ENCODE measurements around the gene SLC27A5. TPM values are rescaled to one million over a fixed set of nuclear protein-coding genes. Genes with fewer than 3 reads are reported as not detected.

SLC27A5 gene
- total and polyA plus RNA-seq, 2 of the 4 experiments (the other 2 are of a cell fraction): 7.7 to 11.2 TPM

DNA sequence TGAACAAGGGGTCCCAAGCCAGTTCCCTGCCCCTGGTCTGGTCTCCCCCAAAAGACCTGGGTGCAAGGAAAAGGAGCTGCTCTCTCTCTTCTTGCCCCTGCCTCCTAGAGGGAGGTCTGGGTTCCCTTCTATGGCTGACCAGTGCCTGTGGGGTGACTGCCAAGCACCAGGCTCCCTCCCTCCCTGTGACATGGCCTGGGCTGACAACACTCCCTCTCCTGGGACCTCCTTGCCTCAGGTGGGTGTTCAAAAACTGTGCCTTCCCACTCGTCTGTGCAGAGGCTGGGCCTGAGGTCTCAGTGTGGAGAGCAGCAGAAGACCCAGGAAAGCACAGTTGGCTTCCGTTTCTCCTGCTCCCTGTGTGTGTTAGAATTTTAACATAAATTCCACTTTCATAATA is 31.0 kb downstream of the SLC27A5 start:
- BruUV-seq (replicated peaks): no TSS peak
- no CpG with 5 or more reads among the region's 2 CpGs for WGBS, 2 experiments (ENCODE audit: extremely low coverage in 2 of 2, insufficient read length in 1 of 2)
- Histone ChIP-seq H3K9ac (ENCODE audit: low read depth, low read length) (no peak overlapping the region), H3K27me3 (ENCODE audit: control insufficient read depth, insufficient read depth, low read length) (no peaks in the 10 kb centered on the region), H3K79me1 (ENCODE audit: low read depth in 1 of 2, low read length in 2 of 2) (peaks cover 6 to 19% of the 10 kb centered on the region in 2 experiments; a peak in 2 of 4 replicates), H3K4me1 (ENCODE audit: control insufficient read depth, insufficient read depth, low read length) (peaks cover 7% of the 10 kb centered on the region; the same call in 1 of the 2 replicates), H3K4me2 (ENCODE audit: low read depth, low read length) (no peak overlapping the region), H3K9me3 (ENCODE audit: control insufficient read depth, insufficient read depth, low read length) (no peaks in the 10 kb centered on the region), H4K5ac (ENCODE audit: low read depth, low read length) (no peak overlapping the region), H2AK5ac (ENCODE audit: low read depth, low read length) (no peak overlapping the region), H4K8ac (ENCODE audit: low read depth in 2 of 2, low read length in 2 of 2) (no peak overlapping the region), H2BK20ac (ENCODE audit: low read depth, low read length) (no peak overlapping the region), H3K4ac (ENCODE audit: low read depth, low read length) (no peak overlapping the region), H2BK120ac (ENCODE audit: low read depth, low read length) (no peak overlapping the region), H3K23ac (ENCODE audit: low read depth, low read length) (no peak overlapping the region), H3K9me1 (ENCODE audit: insufficient read depth, low read length) (peaks cover 12% of the 10 kb centered on the region), H3K4me3 (ENCODE audit: insufficient read depth, low read depth, low read length) (no peak overlapping the region), H2BK15ac (ENCODE audit: low read depth, low read length) (no peak overlapping the region), H3K14ac (replicated peaks; ENCODE audit: low read depth, low read length) (no peak overlapping the region), H2BK5ac (ENCODE audit: low read depth, low read length, poor library complexity, severe bottlenecking) (no peak overlapping the region), H4K91ac (ENCODE audit: insufficient read depth, low read depth, low read length) (no peak overlapping the region), H3K27ac (ENCODE audit: insufficient read depth, low read length) (no peak overlapping the region), H3K18ac (ENCODE audit: low read depth, low read length) (no peak overlapping the region), H2AFZ (replicated peaks; ENCODE audit: low read length, poor library complexity) (no peak overlapping the region), H4K20me1 (ENCODE audit: insufficient read depth, low read length) (no peaks in the 10 kb centered on the region), H3K36me3 (ENCODE audit: control insufficient read depth, insufficient read depth, low read length) (peaks cover 11% of the 10 kb centered on the region), H3K56ac (ENCODE audit: extremely low read depth, insufficient read depth, low read length) (no peak overlapping the region), H2AK9ac (replicated peaks; ENCODE audit: low read depth, low read length, poor library complexity) (no peak overlapping the region)
- dilution Hi-C loops (cut with HindIII; ENCODE audit: low sequenced_read_pairs, unreplicated experiment) (no loop called here), intact Hi-C loops (cut with micrococcal nuclease) (no loop called here), in situ Hi-C loops (cut with MboI; ENCODE audit: low sequenced_read_pairs) (no loop called here)
- CTCF ChIA-PET: no interaction called here
- no peak for DNase-seq
- POLR2A ChIA-PET (ENCODE audit: unreplicated experiment): no interaction called here
- ATAC-seq (ENCODE audit: low read depth): no peak
- TF ChIP-seq, protein P1, sequence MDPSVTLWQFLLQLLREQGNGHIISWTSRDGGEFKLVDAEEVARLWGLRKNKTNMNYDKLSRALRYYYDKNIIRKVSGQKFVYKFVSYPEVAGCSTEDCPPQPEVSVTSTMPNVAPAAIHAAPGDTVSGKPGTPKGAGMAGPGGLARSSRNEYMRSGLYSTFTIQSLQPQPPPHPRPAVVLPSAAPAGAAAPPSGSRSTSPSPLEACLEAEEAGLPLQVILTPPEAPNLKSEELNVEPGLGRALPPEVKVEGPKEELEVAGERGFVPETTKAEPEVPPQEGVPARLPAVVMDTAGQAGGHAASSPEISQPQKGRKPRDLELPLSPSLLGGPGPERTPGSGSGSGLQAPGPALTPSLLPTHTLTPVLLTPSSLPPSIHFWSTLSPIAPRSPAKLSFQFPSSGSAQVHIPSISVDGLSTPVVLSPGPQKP (IDR thresholded peaks at IDR 0.05; ENCODE audit: borderline replicate concordance, low read depth, low read length): no peak
- no peak for TF ChIP-seq CEBPB (IDR thresholded peaks at IDR 0.05; ENCODE audit: low read depth, low read length)
